K562 (cell line): ENCODE data around the gene RBFA. TPM values are rescaled to one million over a fixed set of nuclear protein-coding genes. Genes with fewer than 3 reads are reported as not detected.

Experiments
- ATAC-seq: fragments of 200-7000 bp; cut with Tn5 transposase; 3 replicates; pipeline ENCODE4 v1.9.1; 2020; ENCODE audit warnings: moderate library complexity
- BruUV-seq: library from RNA; stranded (reverse); fragments of 400-500 nt; replicated peaks from 2 replicates; lab custom pipeline; 2021; lab: Mats Ljungman, UMichigan
- CTCF ChIA-PET: fragments of 300-600 bp; formaldehyde crosslinking; extraction: SDS; loops from one replicate; lab custom pipeline; 2021; ENCODE audit warnings: low intra/inter-chr PET ratio; lab: Yijun Ruan, JAX
- POLR2A ChIA-PET: fragments of 300-600, 350-650 bp; sonication (Branson Sonifier 250); formaldehyde crosslinking; extraction: SDS; loops from one replicate; lab custom pipeline; 2021; ENCODE audit warnings: antibody characterized with exemption, inconsistent platforms; lab: Yijun Ruan, JAX
- DNase-seq, 4 experiments: peaks; one replicate each; pipeline versions ENCODE4 v3.0.0 to v3.0.0-alpha.2; 2011 to 2018; ENCODE audit warnings: low spot score in 3 of 4, mixed read lengths in 3 of 4; ENCODE audit errors: extremely low read depth in 1 of 4
- FAIRE-seq: peaks from 2 replicates; lab custom pipeline; 2011; peaks lifted over from hg19 to GRCh38; lab: Jason Lieb, UNC
- H2AFZ ChIP-seq: 2 replicates; pipeline ENCODE4 v1.6.0; 2011; ENCODE audit warnings: low read depth, low read length, control low read depth, inconsistent platforms
- H3K27ac ChIP-seq: fragments of 200-600 bp; 3 replicates; pipeline ENCODE4 v1.8.0; 2011; ENCODE audit warnings: low read depth, mild to moderate bottlenecking, control low read depth, inconsistent platforms, low read length, moderate library complexity, mixed read lengths; ENCODE audit errors: extremely low read depth
- H3K27me3 ChIP-seq, 2 experiments: fragments of 300-600 bp in 1 of 2; 2 replicates in 1 of 2; 3 replicates in 1 of 2; pipeline versions ENCODE4 v1.6.0 to v1.8.0; 2011; ENCODE audit warnings: inconsistent platforms in 2 of 2, low read length in 2 of 2, mild to moderate bottlenecking in 1 of 2, mixed read lengths in 1 of 2, moderate library complexity in 1 of 2; ENCODE audit not compliant: control insufficient read depth in 2 of 2, insufficient read depth in 2 of 2
- H3K36me3 ChIP-seq: fragments of 300-600 bp; 3 replicates; pipeline ENCODE4 v1.8.0; 2011; ENCODE audit warnings: mild to moderate bottlenecking, low read length, inconsistent platforms; ENCODE audit not compliant: control insufficient read depth, insufficient read depth
- H3K4me1 ChIP-seq, 2 experiments: fragments of 200-600 bp in 1 of 2; replicated peaks in 1 of 2; 2 replicates in 1 of 2; 3 replicates in 1 of 2; pipeline versions ENCODE4 v1.5.1 to v1.8.0; 2011; ENCODE audit warnings: inconsistent platforms in 2 of 2, low read length in 2 of 2, mild to moderate bottlenecking in 1 of 2, mixed read lengths in 1 of 2, moderate library complexity in 1 of 2; ENCODE audit not compliant: control insufficient read depth in 2 of 2, insufficient read depth in 2 of 2
- H3K4me2 ChIP-seq: 2 replicates; pipeline ENCODE4 v1.6.1; 2011; ENCODE audit warnings: low read length, control low read depth, inconsistent platforms, mixed read lengths; ENCODE audit not compliant: insufficient read depth
- H3K4me3 ChIP-seq: fragments of 200-600 bp; sonication (generic), shearing (Covaris generic); 2 replicates; pipeline ENCODE4 v1.5.1; 2016; ENCODE audit warnings: control low read depth, inconsistent platforms
- H3K79me2 ChIP-seq: fragments of 200-600 bp; 3 replicates; pipeline ENCODE4 v1.8.0; 2011; ENCODE audit warnings: low read length, inconsistent platforms; ENCODE audit not compliant: control insufficient read depth, insufficient read depth
- H3K9ac ChIP-seq, 2 experiments: 2 replicates each; pipeline versions ENCODE4 v1.6.0 to v1.6.1; 2011; ENCODE audit warnings: low read depth in 2 of 2, low read length in 2 of 2, control low read depth in 1 of 2, inconsistent platforms in 1 of 2, mild to moderate bottlenecking in 1 of 2, mixed read lengths in 1 of 2; ENCODE audit not compliant: insufficient read depth in 1 of 2
- H3K9me1 ChIP-seq: one replicate; pipeline ENCODE4 v1.6.0; 2011; ENCODE audit warnings: inconsistent platforms, mild to moderate bottlenecking, low read length, moderate library complexity; ENCODE audit not compliant: control insufficient read depth, insufficient read depth
- H3K9me3 ChIP-seq: replicated peaks from 2 replicates; pipeline ENCODE4 v1.5.1; 2011; ENCODE audit warnings: low read depth, low read length, inconsistent platforms; ENCODE audit not compliant: control insufficient read depth, insufficient read depth
- H4K20me1 ChIP-seq: replicated peaks from 2 replicates; pipeline ENCODE4 v1.6.1; 2011; ENCODE audit warnings: low read length, inconsistent platforms, mixed read lengths; ENCODE audit not compliant: control insufficient read depth, insufficient read depth
- HDAC1 ChIP-seq, 2 experiments: fragments of 450-650 bp; IDR thresholded peaks; 2 replicates each; pipeline ENCODE4 v1.6.1; 2016 to 2017; ENCODE audit warnings: inconsistent platforms in 1 of 2, mild to moderate bottlenecking in 1 of 2, moderate library complexity in 1 of 2
- TFE3 ChIP-seq: fragments of 450-650 bp; formaldehyde crosslinking; IDR thresholded peaks from 2 replicates; pipeline ENCODE4 v1.4.0; 2020; ENCODE audit warnings: mild to moderate bottlenecking, mixed read lengths
- THAP12 ChIP-seq: fragments of 250-450 bp; sonication (Bioruptor Pico); IDR thresholded peaks from 2 replicates; pipeline ENCODE4 v1.9.0; 2021; ENCODE audit warnings: mild to moderate bottlenecking, inconsistent platforms
- U2AF1 ChIP-seq: fragments of 200-400 bp; formaldehyde crosslinking; optimal IDR thresholded peaks from 2 replicates; pipeline ENCODE3; 2017; ENCODE audit warnings: mild to moderate bottlenecking, low read depth, low read length, moderate library complexity
- ZNF75A ChIP-seq: fragments of 450-650 bp; formaldehyde crosslinking; IDR thresholded peaks from 2 replicates; pipeline ENCODE4 v1.4.0; 2020; ENCODE audit warnings: mild to moderate bottlenecking
- ZNF77 ChIP-seq: fragments of 250-450 bp; sonication (Bioruptor Pico); IDR thresholded peaks from 2 replicates; pipeline ENCODE4 v1.5.0; 2020
- WGBS: fragments of 100-300 bp; shearing (Covaris generic); methylation state at CpG from one replicate; pipeline ENCODE4 v1.1.6; 2016; ENCODE audit warnings: low coverage, mixed read lengths; ENCODE audit not compliant: insufficient coverage; ENCODE audit errors: missing lambda C conversion rate; 5-methylcytosine and 5-hydroxymethylcytosine counted together
- in situ Hi-C: fragments of 300-500 bp; cut with MboI; formaldehyde crosslinking; loops from 4 replicates; pipeline ENCODE4 v1.15.0; 2018; ENCODE audit warnings: inconsistent platforms, mixed read lengths
- intact Hi-C: fragments of 100-400 bp; cut with micrococcal nuclease; formaldehyde crosslinking; loops from 2 replicates; pipeline ENCODE4 v1.14.2; 2022
- polyA plus RNA-seq, 8 experiments: library from polyadenylated mRNA; depleted of rRNA in 4 of 8; stranded (reverse) in 5 of 8; unstranded in 3 of 8; fragments of >200 nt; fragmentation: Nextera tagmentation in 2 of 8; fragmentation: Illumina TruSeq in 1 of 8; extraction: Ambion mirVana in 2 of 8; extraction: Trizol in 1 of 8; gene quantifications; 2 replicates each; pipeline versions ENCODE4 v1.2.1 to v1.2.3, GENCODE V29; 2011 to 2014; ENCODE audit warnings: inconsistent platforms in 1 of 8, missing spikeins in 1 of 8
- total RNA-seq, 7 experiments: library from RNA; depleted of rRNA in 6 of 7; stranded (reverse); fragments of >200 nt in 6 of 7; fragmentation: Illumina TruSeq in 2 of 7; extraction: Trizol in 2 of 7; gene quantifications; 2 replicates each; pipeline versions ENCODE4 v1.2.1 to v1.2.3, GENCODE V29; 2011 to 2021; ENCODE audit warnings: low replicate concordance in 1 of 7

The RBFA gene
- total and polyA plus RNA-seq, 9 of the 15 experiments (the other 6 are each of a cell fraction or from before 2014, with no cell fraction given) = 3.4 to 41.9 (median 25.8) TPM

GRCh38 chr18:80074697-80075096 lies 40.5 kb downstream of the RBFA start:
- POLR2A ChIA-PET = no interaction called here

More at GRCh38 chr18:80074697-80075096, 40.5 kb downstream of the RBFA start:
- Histone ChIP-seq H3K4me2 (no peak overlapping the region), H3K9ac (no peak overlapping the region), H3K79me2 (no peaks in the 10 kb centered on the region), H4K20me1 (no peaks in the 10 kb centered on the region), H3K4me1 (no peaks in the 10 kb centered on the region; a peak in 1 of 5 replicates), H3K9me1 (no peaks in the 10 kb centered on the region), H3K4me3 (no peak overlapping the region), H2AFZ (no peak overlapping the region), H3K36me3 (no peaks in the 10 kb centered on the region), H3K27me3 (peaks cover 0 to 11% of the 10 kb centered on the region in 2 experiments; a peak in 1 of 5 replicates), H3K27ac (no peak overlapping the region), H3K9me3 (no peaks in the 10 kb centered on the region)
- no TSS peak for BruUV-seq
- DNase-seq (no peak), ATAC-seq (no peak), FAIRE-seq (no peak)
- in situ Hi-C loops (no loop called here), intact Hi-C loops (no loop called here)
- CTCF ChIA-PET = no interaction called here
- TF ChIP-seq TFE3 (CRISPR knock-in tag) (no peak), ZNF75A (no peak), U2AF1 (no peak), THAP12 (CRISPR knock-in tag) (no peak), ZNF77 (CRISPR knock-in tag) (no peak), HDAC1 (IDR thresholded peaks at IDR 0.05) (no peak)
- WGBS = 2% methylated on average over 7 of the region's 8 CpGs
